Melanocyte of skin (primary cell): ENCODE measurements around the gene LRTM2. TPM values are rescaled to one million over a fixed set of nuclear protein-coding genes. Genes with fewer than 3 reads are reported as not detected.

Source experiments
- total RNA-seq, 2 donors: library from RNA; depleted of rRNA; stranded (reverse); fragments of >200 nt; gene quantifications; 2 replicates each; pipeline ENCODE4 v1.2.3, GENCODE V29; 2012

LRTM2 gene
- not detected for total RNA-seq

GRCh38 chr12:1820191-1820895 is at the start of gene LRTM2:
TSS of gene LRTM2 (plus strand) at chr12:1820565. CDS start at chr12:1828149, 7,584 bp downstream.

Other genes starting within 250 kb of the LRTM2 start
- 10 to 100 TPM; 15.5 to 16.0 TPM for gene FBXL14, start 226.0 kb upstream of the LRTM2 start, total RNA-seq
- gene WNT5B, start 191.3 kb upstream of the LRTM2 start, total RNA-seq = 1 to 10 TPM in 1 of 2 donors, under 1 TPM in 1; 0.33 to 1.4 TPM
- 10 to 100 TPM; 42.3 to 58.9 TPM for gene ADIPOR2, start 129.5 kb upstream of the LRTM2 start, total RNA-seq
- under 1 TPM; under 0.01 to 0.34 TPM for gene CACNA2D4, start 98.1 kb downstream of the LRTM2 start, total RNA-seq
- 10 to 100 TPM; 12.3 to 15.8 TPM for gene DCP1B, start 183.9 kb downstream of the LRTM2 start, total RNA-seq
- gene CACNA1C, start 232.4 kb downstream of the LRTM2 start, total RNA-seq = not detected